ENCODE measurements around the gene FBN3.

The FBN3 gene

DNA sequence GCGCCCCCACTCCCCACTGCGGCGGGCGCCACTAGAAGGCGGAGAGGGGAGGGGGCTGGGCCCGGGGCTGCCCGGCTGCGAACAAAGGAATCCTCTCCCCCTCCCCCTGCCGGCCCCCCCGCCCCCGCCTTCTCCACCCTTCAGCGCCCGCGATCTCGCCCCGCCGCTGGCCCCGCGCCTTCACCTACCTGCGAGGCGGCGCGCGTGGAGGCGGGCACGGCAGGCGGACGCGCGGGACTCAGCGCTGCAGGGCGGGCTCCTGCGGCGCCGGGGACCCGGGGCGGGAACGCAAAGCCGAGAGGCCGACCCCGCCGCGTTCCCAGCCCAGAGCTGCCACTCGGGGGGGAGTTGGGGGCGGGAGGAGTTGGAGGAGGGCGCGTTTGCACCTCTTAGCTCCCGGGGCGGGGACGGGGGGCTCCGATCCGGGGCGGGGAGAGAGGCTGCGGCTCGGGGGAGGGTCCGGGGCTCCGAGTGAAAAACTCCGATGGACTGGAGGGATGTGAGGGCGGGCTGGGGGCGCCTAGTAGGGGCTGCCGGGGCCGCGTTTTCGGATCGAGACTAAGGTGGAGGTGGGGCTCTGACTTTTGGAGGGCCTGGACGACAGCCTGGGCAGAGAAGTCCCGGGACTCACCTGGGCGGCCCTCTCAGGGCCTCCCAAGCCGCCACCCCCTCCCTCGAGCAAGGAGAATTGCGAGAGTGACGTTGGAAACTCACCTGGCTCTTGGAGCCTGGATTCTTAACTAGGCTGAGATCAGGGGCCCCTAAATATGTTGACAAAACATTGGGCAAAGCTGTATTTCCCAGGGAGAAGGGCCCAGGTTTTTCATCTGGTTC is at the start of gene FBN3:
TSS of gene FBN3 (minus strand) at position 332 of the 834 bp plus-strand sequence. CDS start 2,112 bp downstream, outside the sequence.
- Histone ChIP-seq H3K4me1 (ENCODE audit: insufficient read depth, low read length) (peaks cover 7% of the 10 kb centered on the region; the same call in 1 of the 2 replicates), H3K27me3 (ENCODE audit: insufficient read depth, low read length) (no peaks in the 10 kb centered on the region), H3K9me3 (ENCODE audit: insufficient read depth, low read depth, low read length) (no peaks in the 10 kb centered on the region), H3K4me3 (ENCODE audit: low read length) (peak within 1 kb of the TSS; percentile 81), H3K9ac (ENCODE audit: low read depth, low read length) (peak within 1 kb of the TSS; percentile 88; the same call in 1 of the 2 replicates), H3K27ac (ENCODE audit: low read length) (peak within 1 kb of the TSS; percentile 44), H3K36me3 (ENCODE audit: insufficient read depth, low read depth, low read length) (peaks cover 2% of the 10 kb centered on the region; the same call in 1 of the 2 replicates)

- Histone ChIP-seq H3K36me3 (ENCODE audit: insufficient read depth, low read depth, low read length) (no peaks in the 10 kb centered on the region), H3K27ac (ENCODE audit: low read length) (no peak overlapping the region), H3K4me3 (ENCODE audit: low read length) (no peak overlapping the region), H3K4me1 (ENCODE audit: insufficient read depth, low read length) (peaks cover 9% of the 10 kb centered on the region), H3K9me3 (ENCODE audit: insufficient read depth, low read depth, low read length) (no peaks in the 10 kb centered on the region), H3K27me3 (ENCODE audit: insufficient read depth, low read length) (no peaks in the 10 kb centered on the region), H3K9ac (ENCODE audit: low read depth, low read length) (no peak overlapping the region)
Observed at GRCh38 chr19:8196271-8196927, 47.0 kb upstream of the FBN3 start.

GRCh38 chr19:8194528-8195267 is 45.3 kb upstream of the FBN3 start:
- H3K36me3 ChIP-seq (ENCODE audit: insufficient read depth, low read depth, low read length), result no peaks in the 10 kb centered on the region
- H3K27me3 ChIP-seq (ENCODE audit: insufficient read depth, low read length), result no peaks in the 10 kb centered on the region
- no peak overlapping the region for H3K4me3 ChIP-seq (ENCODE audit: low read length)
- peak overlapping the region; percentile 38 for H3K27ac ChIP-seq (ENCODE audit: low read length)
- H3K9me3 ChIP-seq (ENCODE audit: insufficient read depth, low read depth, low read length), result no peaks in the 10 kb centered on the region
- H3K4me1 ChIP-seq (ENCODE audit: insufficient read depth, low read length), result peaks cover 9% of the 10 kb centered on the region
- H3K9ac ChIP-seq (ENCODE audit: low read depth, low read length), result peak overlapping the region; percentile 21; the same call in 1 of the 2 replicates

DNA sequence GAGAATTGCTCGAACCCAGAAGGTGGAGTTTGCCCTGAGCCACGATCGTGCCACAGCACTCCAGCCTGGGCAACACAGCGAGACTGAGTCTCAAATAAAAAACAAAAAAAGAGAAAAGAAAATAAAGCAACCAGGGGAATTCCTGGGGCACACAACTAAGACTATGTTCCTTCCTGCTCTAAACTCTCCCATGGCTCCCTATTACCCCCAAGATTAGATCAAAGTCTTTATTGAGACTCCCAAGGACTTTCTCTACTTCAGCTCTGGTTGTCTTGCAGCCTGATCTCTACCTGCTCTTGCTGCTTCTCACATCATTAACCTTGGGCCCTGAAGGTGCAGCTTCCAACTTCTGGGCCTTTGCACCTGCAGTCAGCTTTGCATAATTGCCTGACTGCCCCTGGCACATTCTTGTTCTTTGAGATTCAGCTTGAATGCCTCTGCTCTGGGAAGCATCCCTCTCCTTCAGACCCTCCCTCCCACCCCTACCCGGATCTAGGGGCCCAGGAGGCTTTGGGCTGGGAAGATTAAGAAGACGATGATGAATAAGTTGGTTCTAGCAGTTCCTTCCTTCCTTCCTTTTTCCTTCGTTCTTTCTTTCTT is 42.9 kb upstream of the FBN3 start:
- no peak overlapping the region for H3K27ac ChIP-seq (ENCODE audit: low read length)
- H3K9me3 ChIP-seq (ENCODE audit: insufficient read depth, low read depth, low read length), result no peaks in the 10 kb centered on the region
- H3K36me3 ChIP-seq (ENCODE audit: insufficient read depth, low read depth, low read length), result no peaks in the 10 kb centered on the region
- no peak overlapping the region for H3K4me3 ChIP-seq (ENCODE audit: low read length)
- no peaks in the 10 kb centered on the region for H3K27me3 ChIP-seq (ENCODE audit: insufficient read depth, low read length)
- H3K4me1 ChIP-seq (ENCODE audit: insufficient read depth, low read length), result peaks cover 9% of the 10 kb centered on the region
- no peak overlapping the region for H3K9ac ChIP-seq (ENCODE audit: low read depth, low read length)

DNA sequence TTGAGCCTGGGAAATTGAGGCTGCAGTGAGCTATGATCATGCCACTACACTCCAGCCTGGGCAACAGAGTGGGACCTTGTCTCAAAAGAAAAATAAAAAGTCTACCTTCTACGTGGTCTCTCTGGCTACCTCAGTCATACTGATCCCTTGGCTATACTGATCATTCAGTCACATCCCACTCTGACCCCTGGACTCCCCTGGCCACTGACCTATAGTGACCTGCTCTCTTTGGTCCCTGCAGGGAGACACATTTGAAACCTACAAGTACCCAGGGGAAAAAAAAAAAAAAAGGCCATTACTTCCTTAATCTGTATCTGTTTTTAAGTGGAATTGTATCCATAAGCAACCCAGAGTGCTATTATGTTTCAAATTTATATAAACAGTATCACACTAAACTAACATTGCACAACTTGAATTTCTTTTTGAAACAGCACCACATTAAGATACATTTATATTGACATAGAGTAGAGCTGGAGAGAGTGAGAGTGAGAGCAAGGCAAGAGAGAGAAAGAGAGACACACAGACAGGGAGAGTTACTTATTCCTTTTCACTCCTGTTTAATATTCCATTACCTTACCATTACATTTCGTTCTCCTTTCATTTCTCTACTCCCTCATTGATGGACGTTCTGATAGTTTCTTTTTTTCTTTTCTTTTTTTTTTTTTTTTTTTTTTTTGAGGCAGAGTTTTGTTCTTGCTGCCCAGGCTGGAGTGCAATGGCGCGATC is 36.1 kb upstream of the FBN3 start:
- H3K27me3 ChIP-seq (ENCODE audit: insufficient read depth, low read length), result no peaks in the 10 kb centered on the region

DNA sequence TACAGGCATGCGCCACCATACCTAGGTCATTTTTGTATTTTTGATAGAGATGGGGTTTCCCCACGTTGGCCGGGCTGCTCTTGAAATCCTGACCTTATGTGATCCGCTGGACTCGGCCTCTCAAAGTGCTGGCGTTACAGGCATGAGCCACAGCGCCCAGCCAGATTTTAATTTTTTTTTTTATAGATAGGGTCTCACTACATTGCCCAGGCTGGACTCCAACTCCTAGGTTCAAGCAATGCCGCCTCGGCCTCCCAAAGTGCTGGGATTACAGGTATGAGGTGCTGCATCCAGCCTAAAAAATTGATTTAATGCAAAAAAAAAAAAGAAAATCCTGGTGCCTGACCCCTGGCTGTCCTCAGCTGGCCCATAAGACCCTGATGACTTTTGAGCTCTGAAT is 34.9 kb upstream of the FBN3 start:
- no peaks in the 10 kb centered on the region for H3K27me3 ChIP-seq (ENCODE audit: insufficient read depth, low read length)
- no peaks in the 10 kb centered on the region for H3K4me1 ChIP-seq (ENCODE audit: insufficient read depth, low read length)
- no peak overlapping the region for H3K27ac ChIP-seq (ENCODE audit: low read length)

More for the DNA sequence above, 36.1 kb upstream of the FBN3 start:
- no peak overlapping the region for H3K4me3 ChIP-seq (ENCODE audit: low read length)
- no peaks in the 10 kb centered on the region for H3K9me3 ChIP-seq (ENCODE audit: insufficient read depth, low read depth, low read length)
- H3K27ac ChIP-seq (ENCODE audit: low read length), result no peak overlapping the region
- no peak overlapping the region for H3K9ac ChIP-seq (ENCODE audit: low read depth, low read length)
- no peaks in the 10 kb centered on the region for H3K4me1 ChIP-seq (ENCODE audit: insufficient read depth, low read length)
- no peaks in the 10 kb centered on the region for H3K36me3 ChIP-seq (ENCODE audit: insufficient read depth, low read depth, low read length)

DNA sequence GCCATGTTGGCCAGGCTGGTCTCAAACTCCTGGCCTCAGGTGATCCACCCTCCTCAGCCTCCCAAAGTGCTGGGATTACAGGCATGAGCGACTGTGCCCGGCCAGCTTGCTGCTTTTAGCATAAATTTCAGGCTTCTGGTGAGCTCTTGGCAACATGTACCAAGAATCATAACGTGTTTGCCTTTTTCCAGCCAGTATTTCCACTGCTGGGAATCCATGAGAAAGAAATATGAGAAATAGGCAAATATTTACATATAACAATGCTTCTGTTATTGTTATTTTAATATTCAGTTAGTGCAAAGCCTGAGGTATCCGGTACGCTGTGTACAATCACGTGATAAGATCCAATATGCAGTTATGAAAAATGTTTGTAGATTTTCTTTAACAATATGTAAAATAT is 30.6 kb upstream of the FBN3 start:
- Histone ChIP-seq H3K36me3 (ENCODE audit: insufficient read depth, low read depth, low read length) (no peaks in the 10 kb centered on the region), H3K9ac (ENCODE audit: low read depth, low read length) (no peak overlapping the region), H3K27ac (ENCODE audit: low read length) (no peak overlapping the region), H3K4me1 (ENCODE audit: insufficient read depth, low read length) (no peaks in the 10 kb centered on the region), H3K4me3 (ENCODE audit: low read length) (no peak overlapping the region), H3K27me3 (ENCODE audit: insufficient read depth, low read length) (no peaks in the 10 kb centered on the region), H3K9me3 (ENCODE audit: insufficient read depth, low read depth, low read length) (no peaks in the 10 kb centered on the region)

More for the DNA sequence above, 34.9 kb upstream of the FBN3 start:
- H3K36me3 ChIP-seq (ENCODE audit: insufficient read depth, low read depth, low read length), result no peaks in the 10 kb centered on the region
- H3K9me3 ChIP-seq (ENCODE audit: insufficient read depth, low read depth, low read length), result no peaks in the 10 kb centered on the region
- no peak overlapping the region for H3K4me3 ChIP-seq (ENCODE audit: low read length)
- no peak overlapping the region; the same call in 1 of the 2 replicates for H3K9ac ChIP-seq (ENCODE audit: low read depth, low read length)

DNA sequence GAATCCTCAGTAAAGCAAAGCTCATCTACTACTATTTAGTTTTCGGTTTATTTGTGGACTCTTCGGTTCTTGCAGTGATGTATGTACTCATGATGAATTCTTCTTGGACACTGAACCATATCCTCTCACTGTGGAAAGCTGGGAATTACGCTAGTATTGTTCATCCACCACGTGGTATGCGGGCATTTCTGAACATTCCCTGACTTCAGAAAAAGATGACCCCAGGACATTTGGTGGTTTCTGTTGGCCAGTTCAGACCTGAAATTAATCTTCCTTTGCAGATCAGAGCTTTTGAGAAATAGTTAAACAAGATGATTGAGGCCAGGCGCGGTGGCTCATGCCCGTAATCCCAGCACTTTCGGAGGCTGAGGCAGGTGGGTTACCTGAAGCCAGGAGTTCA is 25.3 kb upstream of the FBN3 start:
- no peak overlapping the region for H3K27ac ChIP-seq (ENCODE audit: low read length)
- H3K9ac ChIP-seq (ENCODE audit: low read depth, low read length), result no peak overlapping the region
- no peaks in the 10 kb centered on the region for H3K27me3 ChIP-seq (ENCODE audit: insufficient read depth, low read length)
- H3K4me1 ChIP-seq (ENCODE audit: insufficient read depth, low read length), result no peaks in the 10 kb centered on the region
- H3K4me3 ChIP-seq (ENCODE audit: low read length), result no peak overlapping the region
- H3K36me3 ChIP-seq (ENCODE audit: insufficient read depth, low read depth, low read length), result no peaks in the 10 kb centered on the region
- H3K9me3 ChIP-seq (ENCODE audit: insufficient read depth, low read depth, low read length), result no peaks in the 10 kb centered on the region

- no peak overlapping the region for H3K27ac ChIP-seq (ENCODE audit: low read length)
- H3K4me1 ChIP-seq (ENCODE audit: insufficient read depth, low read length), result peaks cover 5% of the 10 kb centered on the region; the same call in 1 of the 2 replicates
- no peaks in the 10 kb centered on the region for H3K9me3 ChIP-seq (ENCODE audit: insufficient read depth, low read depth, low read length)
- no peaks in the 10 kb centered on the region for H3K27me3 ChIP-seq (ENCODE audit: insufficient read depth, low read length)
- no peak overlapping the region for H3K4me3 ChIP-seq (ENCODE audit: low read length)
- H3K36me3 ChIP-seq (ENCODE audit: insufficient read depth, low read depth, low read length), result no peaks in the 10 kb centered on the region
- no peak overlapping the region for H3K9ac ChIP-seq (ENCODE audit: low read depth, low read length)
Observed at GRCh38 chr19:8168537-8168936, 19.1 kb upstream of the FBN3 start.

- no peak overlapping the region for H3K9ac ChIP-seq (ENCODE audit: low read depth, low read length)
- H3K27ac ChIP-seq (ENCODE audit: low read length), result no peak overlapping the region
- H3K36me3 ChIP-seq (ENCODE audit: insufficient read depth, low read depth, low read length), result no peaks in the 10 kb centered on the region
- H3K4me3 ChIP-seq (ENCODE audit: low read length), result no peak overlapping the region
- H3K4me1 ChIP-seq (ENCODE audit: insufficient read depth, low read length), result peaks cover 6% of the 10 kb centered on the region; the same call in 1 of the 2 replicates
- H3K27me3 ChIP-seq (ENCODE audit: insufficient read depth, low read length), result no peaks in the 10 kb centered on the region
- H3K9me3 ChIP-seq (ENCODE audit: insufficient read depth, low read depth, low read length), result no peaks in the 10 kb centered on the region
Observed at GRCh38 chr19:8167985-8168384, 18.6 kb upstream of the FBN3 start.

DNA sequence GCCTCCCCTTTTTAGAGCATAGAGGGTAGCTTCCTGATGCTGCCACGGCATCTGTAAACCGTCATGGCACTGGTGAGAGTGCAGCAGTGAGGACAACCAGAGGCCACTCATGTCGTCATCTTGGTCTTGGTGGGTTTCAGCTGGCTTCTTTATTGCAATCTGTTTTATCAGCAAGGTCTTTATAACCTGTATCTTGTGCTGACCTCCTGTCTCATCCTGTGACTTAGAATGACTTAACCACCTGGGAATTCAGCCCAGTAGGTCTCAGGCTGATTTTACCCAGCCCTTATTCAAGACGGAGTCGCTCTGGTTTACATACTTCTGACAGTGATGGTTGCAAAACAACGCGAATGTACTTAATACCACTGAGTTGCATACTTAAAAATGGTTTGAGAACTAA is 14.4 kb upstream of the FBN3 start:
- no peaks in the 10 kb centered on the region for H3K9me3 ChIP-seq (ENCODE audit: insufficient read depth, low read depth, low read length)
- no peaks in the 10 kb centered on the region for H3K27me3 ChIP-seq (ENCODE audit: insufficient read depth, low read length)
- peak overlapping the region; percentile 45; the same call in 1 of the 2 replicates for H3K9ac ChIP-seq (ENCODE audit: low read depth, low read length)
- H3K4me3 ChIP-seq (ENCODE audit: low read length), result no peak overlapping the region; the same call in 1 of the 2 replicates
- H3K27ac ChIP-seq (ENCODE audit: low read length), result no peak overlapping the region
- H3K4me1 ChIP-seq (ENCODE audit: insufficient read depth, low read length), result peaks cover 6% of the 10 kb centered on the region; the same call in 1 of the 2 replicates
- H3K36me3 ChIP-seq (ENCODE audit: insufficient read depth, low read depth, low read length), result no peaks in the 10 kb centered on the region

Data from iPS-20b (cell line).